NCI-H1694 (cell line): ENCODE data around the gene PROK1.

Experiments used
- DNase-seq: peaks from one replicate; lab custom pipeline; 2025; lab: John Stamatoyannopoulos, UW

The PROK1 gene

GRCh38 chr1:110488161-110488560, 37.2 kb downstream of the PROK1 start:
- DNase-seq: no peak

- DNase-seq: no peak
Observed at GRCh38 chr1:110488867-110489266, 37.9 kb downstream of the PROK1 start.

- no peak for DNase-seq
Observed at GRCh38 chr1:110489406-110489805, 38.5 kb downstream of the PROK1 start.

- no peak for DNase-seq
Observed at GRCh38 chr1:110489973-110490542, 39.1 kb downstream of the PROK1 start.

- no peak for DNase-seq
Observed at GRCh38 chr1:110490791-110491451, 40.0 kb downstream of the PROK1 start.

GRCh38 chr1:110492573-110492972, 41.6 kb downstream of the PROK1 start:
- DNase-seq: no peak

GRCh38 chr1:110493059-110493699, 42.2 kb downstream of the PROK1 start:
- no peak for DNase-seq

GRCh38 chr1:110494036-110494435, 43.1 kb downstream of the PROK1 start:
- no peak for DNase-seq

- no peak for DNase-seq
Observed at GRCh38 chr1:110494522-110495406, 43.8 kb downstream of the PROK1 start.

- DNase-seq: peak; percentile 87
Observed at GRCh38 chr1:110495926-110496600, 45.1 kb downstream of the PROK1 start.

- no peak for DNase-seq
Observed at GRCh38 chr1:110498270-110498669, 47.3 kb downstream of the PROK1 start.

GRCh38 chr1:110501488-110502132, 50.7 kb downstream of the PROK1 start:
- DNase-seq: no peak

GRCh38 chr1:110502402-110503151, 51.6 kb downstream of the PROK1 start:
- no peak for DNase-seq

GRCh38 chr1:110503471-110503870, 52.5 kb downstream of the PROK1 start:
- no peak for DNase-seq

- DNase-seq: no peak
Observed at GRCh38 chr1:110504226-110504625, 53.3 kb downstream of the PROK1 start.

- DNase-seq: no peak
Observed at GRCh38 chr1:110505596-110505995, 54.6 kb downstream of the PROK1 start.

GRCh38 chr1:110506541-110506940, 55.6 kb downstream of the PROK1 start:
- no peak for DNase-seq
